Measurements from ENCODE around the gene NVL.

GRCh38 chr1:224312025-224312424 lies 17.9 kb downstream of the NVL start:
- TF ChIP-seq CTCF (conservative IDR thresholded peaks at IDR 0.05; ENCODE audit: low read length): no peak
- TF ChIP-seq EZH2phosphoT487 (IDR thresholded peaks at IDR 0.05; ENCODE audit: borderline replicate concordance): no peak

Data from Loucy (cell line).